ENCODE data around the gene LRRC59. TPM values are rescaled to one million over a fixed set of nuclear protein-coding genes. Genes with fewer than 3 reads are reported as not detected.

LRRC59 gene
- total RNA-seq, 1 experiment from 2014 or later, result 106 TPM

DNA sequence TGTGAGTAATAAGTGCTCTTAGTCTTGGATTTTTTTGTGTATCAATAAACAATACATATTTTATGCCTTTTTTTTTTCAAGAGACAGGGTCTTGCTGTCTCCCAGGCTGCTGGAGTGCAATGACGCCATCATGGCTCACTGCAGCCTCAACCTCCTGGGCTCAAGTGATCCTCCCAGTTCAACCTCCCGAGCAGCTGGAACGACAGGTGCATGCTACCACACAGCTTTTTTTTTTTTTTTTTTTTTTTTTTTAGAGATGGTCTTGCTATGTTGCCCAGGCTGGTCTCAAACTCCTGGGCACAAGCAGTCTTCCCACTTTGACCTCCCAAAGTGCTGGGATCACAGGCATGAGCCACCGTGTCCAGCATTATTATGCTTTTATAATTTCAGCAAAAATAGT lies 41.7 kb upstream of the LRRC59 start:
- Mint-ChIP-seq H3K4me3 (no peak overlapping the region), H3K36me3 (ENCODE audit: insufficient read depth in 1 of 3, low read depth in 3 of 3) (no peaks in the 10 kb centered on the region), H3K9me3 (no peaks in the 10 kb centered on the region), H3K4me1 (peaks cover 11 to 12% of the 10 kb centered on the region in 2 experiments), H3K27ac (no peak overlapping the region), H3K27me3 (ENCODE audit: low read depth) (no peaks in the 10 kb centered on the region)
- TF ChIP-seq, protein P1, sequence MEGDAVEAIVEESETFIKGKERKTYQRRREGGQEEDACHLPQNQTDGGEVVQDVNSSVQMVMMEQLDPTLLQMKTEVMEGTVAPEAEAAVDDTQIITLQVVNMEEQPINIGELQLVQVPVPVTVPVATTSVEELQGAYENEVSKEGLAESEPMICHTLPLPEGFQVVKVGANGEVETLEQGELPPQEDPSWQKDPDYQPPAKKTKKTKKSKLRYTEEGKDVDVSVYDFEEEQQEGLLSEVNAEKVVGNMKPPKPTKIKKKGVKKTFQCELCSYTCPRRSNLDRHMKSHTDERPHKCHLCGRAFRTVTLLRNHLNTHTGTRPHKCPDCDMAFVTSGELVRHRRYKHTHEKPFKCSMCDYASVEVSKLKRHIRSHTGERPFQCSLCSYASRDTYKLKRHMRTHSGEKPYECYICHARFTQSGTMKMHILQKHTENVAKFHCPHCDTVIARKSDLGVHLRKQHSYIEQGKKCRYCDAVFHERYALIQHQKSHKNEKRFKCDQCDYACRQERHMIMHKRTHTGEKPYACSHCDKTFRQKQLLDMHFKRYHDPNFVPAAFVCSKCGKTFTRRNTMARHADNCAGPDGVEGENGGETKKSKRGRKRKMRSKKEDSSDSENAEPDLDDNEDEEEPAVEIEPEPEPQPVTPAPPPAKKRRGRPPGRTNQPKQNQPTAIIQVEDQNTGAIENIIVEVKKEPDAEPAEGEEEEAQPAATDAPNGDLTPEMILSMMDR (conservative IDR thresholded peaks at IDR 0.05), result no peak
- no peak overlapping the region for H2BK12ac ChIP-seq (ENCODE audit: insufficient read length, low read depth, low read length)
- H4K20me1 ChIP-seq (ENCODE audit: control insufficient read depth, insufficient read depth, insufficient read length), result no peaks in the 10 kb centered on the region
- WGBS (ENCODE audit: extremely low coverage, insufficient read length, low lambda C conversion rate), result no CpG with 5 or more reads among the region's 4 CpGs
- no peak overlapping the region for H3K23ac ChIP-seq (ENCODE audit: insufficient read length, low read depth, low read length)
- no peak overlapping the region for H3K56ac ChIP-seq (ENCODE audit: insufficient read length, low read depth, low read length)
- H3K23me2 ChIP-seq (ENCODE audit: insufficient read length, low read depth, low read length, poor library complexity, severe bottlenecking), result no peaks in the 10 kb centered on the region
- no peak overlapping the region for H3K18ac ChIP-seq (ENCODE audit: insufficient read length, low read depth, low read length)
- H2BK5ac ChIP-seq (ENCODE audit: insufficient read length, low read length), result no peak overlapping the region
- no peak overlapping the region for H3K27ac ChIP-seq (ENCODE audit: insufficient read length, low read depth, low read length)
- H3K4me2 ChIP-seq (ENCODE audit: insufficient read depth, insufficient read length, low read length), result no peak overlapping the region
- no peaks in the 10 kb centered on the region for H3K4me1 ChIP-seq (ENCODE audit: insufficient read depth, low read length)
- no peak overlapping the region for H4K91ac ChIP-seq (ENCODE audit: insufficient read length, low read depth, low read length)
- no peak overlapping the region for H2AFZ ChIP-seq (ENCODE audit: low read length)
- H3T11ph ChIP-seq (ENCODE audit: low read length), result no peak overlapping the region
- H2AK5ac ChIP-seq (ENCODE audit: insufficient read length, low read length), result no peak overlapping the region
- no peaks in the 10 kb centered on the region for H3K27me3 ChIP-seq (ENCODE audit: insufficient read depth, low read length)
- H3K4ac ChIP-seq (ENCODE audit: low read depth, low read length), result no peak overlapping the region
- no peak overlapping the region for H4K8ac ChIP-seq (replicated peaks; ENCODE audit: insufficient read length, low read depth, low read length)
- H2BK120ac ChIP-seq (ENCODE audit: low read depth, low read length, poor library complexity, severe bottlenecking), result no peak overlapping the region
- no peaks in the 10 kb centered on the region for H3K9me3 ChIP-seq (ENCODE audit: control insufficient read depth, low read depth, low read length)
- no peak overlapping the region for H3K9ac ChIP-seq (ENCODE audit: extremely low read depth, insufficient read length, low read length)
- H3K79me1 ChIP-seq (ENCODE audit: insufficient read depth, low read depth, low read length, poor library complexity, severe bottlenecking), result no peaks in the 10 kb centered on the region
- H4K5ac ChIP-seq (ENCODE audit: insufficient read length, low read depth, low read length), result no peak overlapping the region
- no peaks in the 10 kb centered on the region for H3K79me2 ChIP-seq (ENCODE audit: insufficient read depth, low read length)
- no peak for DNase-seq
- H3K14ac ChIP-seq (ENCODE audit: insufficient read depth, low read length), result no peak overlapping the region
- H2BK20ac ChIP-seq (ENCODE audit: low read depth, low read length, poor library complexity, severe bottlenecking), result no peak overlapping the region
- no peak overlapping the region for H2BK15ac ChIP-seq (ENCODE audit: low read depth, low read length)
